Epithelial cell of proximal tubule (primary cell): ENCODE results near the gene RAB3IP. TPM values are rescaled to one million over a fixed set of nuclear protein-coding genes. Genes with fewer than 3 reads are reported as not detected.

Experiments used
- DNase-seq: peaks from one replicate; pipeline ENCODE4 v3.0.0-alpha.2; 2011; ENCODE audit warnings: low read depth
- H3K4me3 ChIP-seq: 2 replicates; pipeline ENCODE4 v1.5.1; 2011; ENCODE audit warnings: low read depth, mild to moderate bottlenecking, low read length
- CTCF ChIP-seq: conservative IDR thresholded peaks from 2 replicates; pipeline ENCODE4 v1.5.1; 2012; ENCODE audit warnings: low read depth, mild to moderate bottlenecking, low read length
- total RNA-seq: library from RNA; depleted of rRNA; stranded (reverse); fragments of >200 nt; gene quantifications from 2 replicates; pipeline ENCODE4 v1.2.3, GENCODE V29; 2015

The RAB3IP gene
- total RNA-seq, 1 donor from 2014 or later = 62.6 TPM

GRCh38 chr12:69720750-69721149, 17.9 kb upstream of the RAB3IP start:
- H3K4me3 ChIP-seq = no peak overlapping the region
- no peak for TF ChIP-seq CTCF
- DNase-seq = no peak

- no peak for DNase-seq
- H3K4me3 ChIP-seq = no peak overlapping the region
- no peak for TF ChIP-seq CTCF
These were observed 11.7 kb upstream of the RAB3IP start for GRCh38 chr12:69726922-69727321.

GRCh38 chr12:69732088-69732487, 6.6 kb upstream of the RAB3IP start:
- TF ChIP-seq CTCF = no peak
- DNase-seq = peak; percentile 32
- H3K4me3 ChIP-seq = no peak overlapping the region

GRCh38 chr12:69733638-69734037, 5.0 kb upstream of the RAB3IP start:
- DNase-seq = no peak

GRCh38 chr12:69739287-69740191, 879 bp downstream of the RAB3IP start:
- H3K4me3 ChIP-seq = peak overlapping the region; percentile 89
- peak; percentile 40 for DNase-seq
- no peak for TF ChIP-seq CTCF

More at GRCh38 chr12:69733638-69734037, 5.0 kb upstream of the RAB3IP start:
- no peak overlapping the region for H3K4me3 ChIP-seq
- TF ChIP-seq CTCF = no peak

GRCh38 chr12:69744109-69744508, 5.4 kb downstream of the RAB3IP start:
- no peak for TF ChIP-seq CTCF
- no peak for DNase-seq
- H3K4me3 ChIP-seq = no peak overlapping the region

- TF ChIP-seq CTCF = no peak
- no peak overlapping the region for H3K4me3 ChIP-seq
- no peak for DNase-seq
These were observed 12.8 kb downstream of the RAB3IP start for GRCh38 chr12:69751476-69751875.
